Dermis lymphatic vessel endothelial cell (primary cell): ENCODE results near the gene CBX8. TPM values are rescaled to one million over a fixed set of nuclear protein-coding genes. Genes with fewer than 3 reads are reported as not detected.

Source experiments
- total RNA-seq: library from RNA; depleted of rRNA; stranded (reverse); fragments of >200 nt; gene quantifications from 2 replicates; pipeline ENCODE4 v1.2.1, GENCODE V29; 2014

CBX8 gene
- total RNA-seq, result 1.8 and 2.7 TPM in 2 replicates

DNA sequence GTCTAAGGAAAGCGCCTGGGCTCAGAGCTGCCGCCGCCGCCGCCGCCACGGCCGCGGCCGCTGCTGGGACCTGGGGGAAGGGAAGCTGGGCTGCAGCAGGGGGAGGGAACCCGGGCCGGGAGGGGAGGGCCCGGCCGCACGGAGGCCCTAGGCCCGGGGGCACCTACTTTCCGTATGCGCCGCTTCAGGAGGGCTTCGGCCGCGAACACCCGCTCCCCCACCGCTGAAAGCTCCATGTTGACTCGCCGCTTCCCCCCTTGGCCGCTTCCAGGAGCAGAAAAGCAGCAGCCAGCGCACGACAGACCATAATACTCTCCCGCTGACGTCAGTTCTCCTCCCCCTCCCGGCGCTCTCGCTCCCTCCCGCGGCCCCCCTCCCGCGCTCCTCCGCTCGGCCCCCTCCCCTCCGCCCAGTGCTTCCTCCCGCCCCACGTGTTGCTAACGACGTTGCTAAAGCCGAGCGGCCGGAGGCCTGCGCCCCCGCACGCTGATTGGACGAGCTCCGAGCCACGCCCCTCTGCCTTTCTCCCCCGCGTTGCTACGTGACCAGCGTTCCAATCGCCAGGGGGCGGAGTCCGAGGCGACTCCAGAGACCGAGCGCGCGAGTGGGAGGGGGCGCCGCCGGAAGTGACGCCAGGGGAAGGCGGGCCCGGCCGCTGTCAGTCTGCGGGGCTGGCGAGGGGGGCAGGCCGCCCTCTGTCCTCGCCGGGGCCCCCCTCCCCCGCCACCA, at the start of gene CBX8:
TSS of gene CBX8 (minus strand) at position 315 of the 729 bp plus-strand sequence. CDS start at position 236, 79 bp downstream.

DNA sequence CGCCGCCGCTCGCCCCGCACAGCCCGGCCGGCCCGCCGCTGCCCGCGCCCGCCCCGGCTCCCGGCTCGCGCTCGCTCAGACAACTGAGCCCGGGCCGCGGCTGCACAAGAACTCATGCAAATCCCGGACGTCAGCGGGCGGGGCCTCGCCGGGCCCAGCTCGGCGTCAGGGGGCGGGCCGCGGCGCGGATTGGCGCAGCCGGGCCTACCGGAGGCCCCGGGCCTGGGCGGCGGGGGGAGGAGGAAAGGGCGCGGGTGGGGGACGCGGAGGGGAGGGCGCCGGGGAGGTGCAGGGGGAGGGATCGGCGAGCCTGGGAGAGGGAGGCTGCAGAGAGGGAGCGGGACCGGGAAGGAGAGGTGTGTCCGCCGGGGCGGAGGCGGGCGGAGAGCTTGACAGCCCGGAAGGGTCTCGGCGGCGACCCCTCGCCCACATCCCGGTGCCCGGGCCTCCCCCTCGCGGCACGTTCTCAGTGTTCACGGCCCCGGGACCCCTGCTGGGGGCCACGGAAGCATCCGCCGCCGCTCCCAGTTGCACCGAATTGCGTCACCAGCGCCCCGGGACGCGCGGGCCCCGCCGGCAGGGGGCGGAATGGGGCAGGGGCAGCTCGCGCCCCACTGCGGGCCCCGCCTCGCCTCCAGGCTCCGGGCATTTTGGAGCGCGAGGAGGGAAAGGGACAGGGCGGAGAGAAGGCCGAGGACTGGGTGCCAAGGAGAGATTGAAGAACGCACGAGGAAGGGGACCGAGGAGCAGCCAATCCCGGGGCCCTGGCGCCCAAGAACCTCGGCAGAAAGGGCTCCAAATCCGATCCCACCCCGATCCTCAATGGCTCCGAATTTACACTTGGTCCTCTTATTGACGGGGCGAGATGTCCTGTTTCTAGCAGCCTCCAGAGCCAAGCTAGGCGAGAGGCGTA, 42.7 kb upstream of the CBX8 start, which contains the start of gene CBX4:
TSS of gene CBX4 (minus strand) at position 85 of the 913 bp plus-strand sequence. CDS start 189 bp downstream, outside the sequence.

GRCh38 chr17:79777894-79778503, 18.9 kb downstream of the CBX8 start, which contains the start of gene CBX2:
CBX2 (plus strand) TSS chr17:79778148; CDS start chr17:79778236, 88 bp downstream.

Other genes starting within 250 kb of the CBX8 start
- gene RBFOX3, start 186.0 kb downstream of the CBX8 start, total RNA-seq, result not detected in 2 replicates
- gene ENPP7, start 66.1 kb downstream of the CBX8 start, total RNA-seq, result not detected in 2 replicates
- 3.3 and 5.3 TPM in 2 replicates for gene CBX2, start 18.9 kb downstream of the CBX8 start, total RNA-seq
- gene CBX4, start 42.4 kb upstream of the CBX8 start, total RNA-seq, result 12.6 and 14.2 TPM in 2 replicates
- 35.8 and 51.5 TPM in 2 replicates for gene TBC1D16, start 238.8 kb upstream of the CBX8 start, total RNA-seq
- gene CCDC40, start 239.6 kb upstream of the CBX8 start, total RNA-seq, result 2.0 and 2.3 TPM in 2 replicates